ENCODE results near the gene COL12A1.

GRCh38 chr6:75230484-75231325 lies 24.9 kb upstream of the COL12A1 start:
- TF ChIP-seq CTCF (conservative IDR thresholded peaks at IDR 0.05) (peak; percentile 77), EZH2 (IDR thresholded peaks at IDR 0.05; ENCODE audit: low read depth) (no peak)
